Esophagus squamous epithelium (tissue), 4 donors: ENCODE results near the gene HCFC2.

Experiments
- POLR2A ChIP-seq, 4 donors: fragments of 450-650 bp; IDR thresholded peaks; one replicate each; pipeline ENCODE4 v1.6.1; 2017; ENCODE audit warnings: antibody characterized with exemption in 4 of 4, mild to moderate bottlenecking in 4 of 4, moderate library complexity in 3 of 4
- TF ChIP-seq, protein P1 (sequence below), 6 experiments: fragments of 450-650 bp in 4 of 6; fragments of 200-600 bp in 2 of 6; sonication (generic) in 2 of 6; IDR thresholded peaks; one replicate each; pipeline ENCODE4 v1.5.1; 2016 to 2019; ENCODE audit warnings: antibody characterized with exemption in 6 of 6, mild to moderate bottlenecking in 4 of 6, moderate library complexity in 4 of 6

DNA sequence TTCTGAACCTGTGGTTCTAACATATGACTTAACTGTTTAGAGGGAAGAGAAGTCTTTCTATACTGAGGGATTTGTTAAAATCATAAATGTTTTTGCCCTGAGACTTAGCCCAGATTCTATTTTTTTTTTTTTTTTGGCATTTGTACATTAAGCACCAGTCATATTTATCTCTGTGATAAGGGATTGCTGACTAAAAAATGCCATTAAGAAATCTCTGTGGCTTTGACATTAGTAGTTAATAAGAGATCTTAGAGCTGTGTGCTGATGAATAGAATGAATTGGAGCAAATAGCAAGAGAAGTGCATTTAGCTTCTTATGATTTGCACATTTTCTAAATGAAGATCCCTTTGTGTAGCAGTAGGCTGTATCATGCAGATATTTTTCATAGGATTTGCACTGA lies 41.1 kb downstream of the HCFC2 start:
- TF ChIP-seq, protein P1, sequence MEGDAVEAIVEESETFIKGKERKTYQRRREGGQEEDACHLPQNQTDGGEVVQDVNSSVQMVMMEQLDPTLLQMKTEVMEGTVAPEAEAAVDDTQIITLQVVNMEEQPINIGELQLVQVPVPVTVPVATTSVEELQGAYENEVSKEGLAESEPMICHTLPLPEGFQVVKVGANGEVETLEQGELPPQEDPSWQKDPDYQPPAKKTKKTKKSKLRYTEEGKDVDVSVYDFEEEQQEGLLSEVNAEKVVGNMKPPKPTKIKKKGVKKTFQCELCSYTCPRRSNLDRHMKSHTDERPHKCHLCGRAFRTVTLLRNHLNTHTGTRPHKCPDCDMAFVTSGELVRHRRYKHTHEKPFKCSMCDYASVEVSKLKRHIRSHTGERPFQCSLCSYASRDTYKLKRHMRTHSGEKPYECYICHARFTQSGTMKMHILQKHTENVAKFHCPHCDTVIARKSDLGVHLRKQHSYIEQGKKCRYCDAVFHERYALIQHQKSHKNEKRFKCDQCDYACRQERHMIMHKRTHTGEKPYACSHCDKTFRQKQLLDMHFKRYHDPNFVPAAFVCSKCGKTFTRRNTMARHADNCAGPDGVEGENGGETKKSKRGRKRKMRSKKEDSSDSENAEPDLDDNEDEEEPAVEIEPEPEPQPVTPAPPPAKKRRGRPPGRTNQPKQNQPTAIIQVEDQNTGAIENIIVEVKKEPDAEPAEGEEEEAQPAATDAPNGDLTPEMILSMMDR (IDR thresholded peaks at IDR 0.05) = no peak
- no peak for TF ChIP-seq POLR2A (IDR thresholded peaks at IDR 0.05)
